NCI-H1105 (cell line): Measurements from ENCODE around the gene SMURF2.
"Not testable (repeated sequence)": the region's sequence is repeated elsewhere in the genome, so short reads cannot be mapped to it uniquely, and the experiment has no call there.

Experiments used
- DNase-seq: peaks from one replicate; lab custom pipeline; 2025; lab: John Stamatoyannopoulos, UW

Gene SMURF2

DNA sequence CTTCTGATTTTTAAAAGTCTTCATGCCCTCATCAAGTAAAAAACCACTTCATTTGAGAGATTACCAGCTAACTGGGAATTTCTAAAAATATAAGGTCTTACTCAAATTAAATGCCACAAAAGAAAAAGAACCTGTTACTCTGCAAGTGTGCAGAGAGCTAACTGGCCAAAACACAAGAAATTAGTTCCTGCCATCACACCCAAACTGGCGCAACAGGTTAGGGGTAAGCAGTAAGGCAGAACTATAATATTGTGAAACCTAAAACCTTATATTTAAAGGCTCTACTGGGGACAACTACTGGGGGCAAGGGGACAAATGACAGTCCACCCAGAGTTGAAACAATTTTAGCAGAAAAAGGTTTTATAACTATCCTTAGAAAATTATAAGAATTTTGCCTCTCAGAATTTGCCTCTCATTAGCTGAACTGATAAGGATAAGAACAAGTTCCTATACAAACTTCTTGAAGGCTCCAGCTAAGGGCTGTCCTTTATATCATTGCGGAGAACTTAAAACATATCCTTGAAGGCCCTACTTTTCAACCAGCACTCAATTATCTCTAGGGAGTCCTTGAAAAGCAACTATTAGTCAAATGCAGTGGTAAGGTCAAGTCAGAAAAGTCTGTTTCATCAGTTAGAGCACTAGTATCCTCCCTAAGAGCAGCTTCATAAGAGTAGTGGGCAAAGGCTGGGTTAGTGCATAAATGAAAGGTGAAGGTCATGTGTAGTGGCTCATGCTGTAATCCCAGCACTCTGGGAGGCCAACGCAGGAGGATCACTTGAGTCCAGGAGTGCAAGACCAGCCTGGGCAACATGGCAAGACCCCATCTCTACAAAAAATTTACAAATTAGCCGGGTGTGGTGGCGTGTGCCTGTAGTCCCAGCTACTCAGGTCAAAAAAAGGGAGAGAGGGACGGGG lies 31.5 kb downstream of the SMURF2 start:
- DNase-seq = no peak

GRCh38 chr17:64628641-64629040 lies 33.5 kb downstream of the SMURF2 start:
- DNase-seq = no peak

DNA sequence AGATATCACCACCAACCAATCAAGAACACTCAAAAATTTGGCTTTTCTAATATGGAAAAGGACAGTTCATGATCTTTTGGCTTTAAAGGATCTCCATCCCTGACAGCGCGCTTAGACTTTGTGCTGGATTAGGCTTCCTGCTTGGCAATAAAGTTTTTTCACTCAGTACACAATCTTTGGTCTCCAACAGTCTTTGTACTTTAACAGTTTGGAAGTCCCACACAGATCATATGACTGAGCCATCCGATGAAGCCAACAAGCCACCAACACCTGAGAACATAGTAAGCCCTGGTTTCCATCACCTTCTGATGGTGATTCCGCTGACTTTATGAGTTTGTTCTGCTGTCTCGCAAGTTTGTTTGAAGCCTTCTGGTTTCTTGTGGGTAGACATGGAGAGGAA lies 34.3 kb downstream of the SMURF2 start:
- DNase-seq = no peak

GRCh38 chr17:64626827-64627226 lies 35.3 kb downstream of the SMURF2 start:
- no peak for DNase-seq

DNA sequence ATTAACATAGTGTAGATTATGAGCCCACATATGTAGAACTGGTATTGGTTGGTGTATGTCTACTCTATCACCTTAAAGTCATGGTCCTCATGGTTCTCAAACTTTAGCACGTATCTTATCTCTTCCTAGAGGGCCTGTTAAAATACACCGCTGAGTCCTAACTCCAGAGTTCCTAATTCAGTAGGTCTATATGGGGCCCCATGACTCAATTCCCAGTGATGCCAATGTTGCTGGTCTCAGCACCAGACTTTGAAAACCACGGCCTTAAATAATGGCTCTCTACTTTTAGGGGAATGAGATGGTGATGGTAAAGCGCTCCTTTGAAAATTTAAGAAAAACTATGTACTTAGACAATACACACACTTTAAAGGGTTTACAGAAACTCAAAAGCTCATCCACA lies 36.6 kb downstream of the SMURF2 start:
- DNase-seq = no peak

DNA sequence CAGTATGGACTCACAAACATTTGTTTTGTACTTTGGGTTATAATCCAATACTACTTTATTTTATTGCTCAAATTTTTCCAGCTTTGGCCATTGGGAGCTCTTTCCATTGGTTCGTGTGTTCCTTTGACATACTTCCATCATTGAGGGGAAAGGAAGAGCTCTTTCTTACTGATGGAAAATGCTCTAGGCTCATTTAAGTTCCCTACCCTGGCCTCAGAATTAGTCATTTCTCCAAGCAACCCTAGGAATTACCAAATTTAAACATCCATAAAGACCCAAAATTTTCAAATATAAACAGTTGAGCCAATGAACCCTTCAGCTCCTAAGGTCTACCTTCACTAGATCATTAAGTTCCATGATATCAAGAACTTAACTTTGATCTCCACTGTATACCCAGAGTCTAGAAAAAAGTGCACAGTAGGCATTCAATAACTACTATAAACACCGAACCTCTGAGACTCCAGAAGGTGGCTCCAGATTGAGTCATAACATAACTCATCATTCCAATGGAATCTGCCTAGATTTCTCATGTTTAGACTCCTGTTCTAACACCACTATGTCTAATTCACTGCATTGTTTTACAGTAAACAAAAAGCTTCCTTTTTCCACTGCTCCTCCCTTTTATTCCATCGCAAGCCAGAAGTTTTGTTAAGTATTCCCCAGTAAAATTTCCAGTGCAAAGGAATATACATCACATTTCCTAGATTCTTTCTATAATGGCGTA lies 39.0 kb downstream of the SMURF2 start:
- DNase-seq = no peak

DNA sequence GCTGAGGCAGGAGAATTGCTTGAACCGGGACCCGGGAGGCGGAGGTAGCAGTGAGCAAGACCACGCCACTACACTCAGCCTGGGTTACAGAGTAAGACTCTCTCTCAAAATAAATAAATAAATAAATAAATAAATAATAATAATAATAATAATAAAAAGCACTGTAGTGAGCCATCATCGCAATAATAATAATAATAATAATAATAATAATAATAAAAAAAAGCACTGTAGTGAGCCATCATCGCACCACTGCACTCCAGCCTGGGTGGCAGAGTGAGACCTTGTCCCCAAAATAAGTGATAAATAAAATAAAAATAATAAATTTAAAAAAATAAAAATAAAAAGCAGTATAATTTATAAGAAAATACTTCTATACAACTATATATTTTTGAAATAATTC lies 40.3 kb downstream of the SMURF2 start:
- DNase-seq = no peak

GRCh38 chr17:64618848-64619247 lies 43.3 kb downstream of the SMURF2 start:
- DNase-seq = no peak

GRCh38 chr17:64617125-64617780 lies 44.9 kb downstream of the SMURF2 start:
- no peak for DNase-seq

DNA sequence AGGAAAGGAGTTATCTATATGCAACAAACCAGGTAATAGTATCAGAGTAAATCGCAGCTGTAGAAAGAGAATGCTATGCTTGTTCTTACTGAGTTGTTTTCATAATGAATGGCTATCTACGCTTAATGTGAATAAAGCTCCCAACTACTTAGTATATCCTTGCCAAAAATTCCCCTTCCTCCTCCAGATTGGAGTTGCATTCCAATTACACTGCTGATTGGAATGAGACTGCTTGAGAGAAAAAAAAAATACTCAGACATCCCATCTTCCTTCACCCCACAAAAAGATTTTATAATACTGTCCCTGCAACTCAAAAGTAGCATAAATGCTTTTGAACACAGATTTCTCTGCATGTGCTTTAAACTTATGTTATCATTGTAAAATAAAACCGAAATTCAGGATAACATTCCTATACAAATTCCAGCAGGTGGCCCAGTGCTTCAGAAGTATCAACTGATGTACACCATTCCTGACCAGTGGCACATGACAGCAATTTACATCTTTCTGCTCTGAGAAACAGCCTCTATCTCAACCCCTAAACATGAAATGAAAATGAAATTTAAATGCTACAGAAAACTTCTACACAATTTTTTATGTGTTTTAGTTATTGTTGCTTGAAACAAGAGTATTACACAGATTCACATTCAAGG lies 47.0 kb downstream of the SMURF2 start:
- DNase-seq = no peak

GRCh38 chr17:64614266-64615027 lies 47.7 kb downstream of the SMURF2 start:
- DNase-seq = no peak

GRCh38 chr17:64611369-64611768 lies 50.7 kb downstream of the SMURF2 start:
- no peak for DNase-seq

- not testable (repeated sequence) for DNase-seq
These were observed 51.9 kb downstream of the SMURF2 start for GRCh38 chr17:64610244-64610643.

- no peak for DNase-seq
These were observed 53.5 kb downstream of the SMURF2 start for GRCh38 chr17:64608571-64608981.

DNA sequence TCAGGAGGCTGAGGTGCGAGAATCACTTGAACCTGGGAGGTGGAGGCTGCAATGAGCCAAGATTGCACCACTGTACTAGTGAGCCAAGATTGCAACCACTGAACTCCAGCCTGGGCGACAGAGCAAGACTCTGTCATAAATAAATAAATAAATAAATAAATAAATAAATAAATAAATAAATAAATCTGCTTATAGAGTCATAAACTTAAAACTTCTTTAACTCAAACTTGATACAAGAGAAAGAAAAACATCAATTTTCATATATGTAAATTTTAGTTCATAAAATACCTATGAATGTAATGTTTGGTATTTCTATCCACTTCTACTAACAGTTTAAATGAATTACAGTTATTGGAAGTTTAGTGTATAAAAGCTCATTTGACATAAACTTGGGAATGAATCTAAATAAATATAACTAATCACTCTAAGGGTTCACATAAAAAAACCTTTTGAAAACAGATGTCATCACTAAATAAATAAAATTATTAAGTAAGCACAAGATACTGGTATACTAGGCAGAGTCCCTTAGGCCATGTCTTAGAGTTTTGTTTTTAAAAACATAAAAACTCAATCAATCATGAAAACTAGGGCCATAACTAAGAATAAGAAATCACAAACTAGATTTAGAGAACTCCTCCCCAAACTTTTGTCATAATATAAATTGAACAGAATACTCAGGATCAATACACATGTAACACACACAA lies 54.1 kb downstream of the SMURF2 start:
- DNase-seq = no peak

GRCh38 chr17:64604532-64604931 lies 57.6 kb downstream of the SMURF2 start:
- DNase-seq = not testable (repeated sequence)

DNA sequence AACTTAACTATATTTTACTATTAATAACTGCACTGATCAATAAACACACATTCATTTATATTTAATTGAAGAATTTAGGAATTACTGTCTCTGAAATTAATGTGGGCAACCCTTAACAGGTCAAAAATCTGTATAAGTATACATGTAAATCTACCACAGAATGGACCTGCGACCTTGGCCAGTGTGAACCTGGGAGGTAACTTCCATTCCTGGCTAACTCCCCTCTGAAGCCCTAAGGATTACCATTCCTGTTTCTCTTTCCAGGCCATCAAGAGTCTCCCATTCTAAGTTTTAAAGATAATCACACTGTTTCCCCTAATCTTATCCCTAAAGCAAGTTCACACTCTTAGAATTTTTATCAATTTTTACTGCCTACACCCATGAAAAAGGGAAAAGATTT lies 58.1 kb downstream of the SMURF2 start:
- DNase-seq = no peak

GRCh38 chr17:64599827-64600226 lies 62.3 kb downstream of the SMURF2 start:
- DNase-seq = no peak

DNA sequence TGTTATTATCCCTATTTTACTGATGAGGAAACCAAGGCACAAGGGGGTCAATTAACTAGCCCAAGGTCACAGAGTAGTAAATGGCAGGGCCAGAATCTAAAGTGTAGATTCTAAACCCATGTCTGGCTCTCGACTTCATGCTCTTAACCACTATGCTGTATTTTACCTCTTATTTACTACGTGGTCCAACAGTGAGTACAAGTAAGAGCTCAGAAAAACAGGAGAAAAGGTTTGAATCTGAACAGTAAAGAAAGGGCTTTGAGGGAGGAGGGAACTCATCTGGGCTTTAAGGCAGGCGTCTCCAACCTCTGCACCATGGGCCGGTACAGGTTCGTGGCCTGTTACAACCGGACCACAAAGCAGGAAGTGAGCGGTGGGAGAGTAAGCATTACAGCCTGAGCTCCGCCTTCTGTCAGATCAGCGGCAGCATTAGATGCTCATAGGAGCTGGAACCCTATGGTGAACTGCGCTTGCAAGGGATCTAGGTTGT lies 62.9 kb downstream of the SMURF2 start:
- DNase-seq = no peak

DNA sequence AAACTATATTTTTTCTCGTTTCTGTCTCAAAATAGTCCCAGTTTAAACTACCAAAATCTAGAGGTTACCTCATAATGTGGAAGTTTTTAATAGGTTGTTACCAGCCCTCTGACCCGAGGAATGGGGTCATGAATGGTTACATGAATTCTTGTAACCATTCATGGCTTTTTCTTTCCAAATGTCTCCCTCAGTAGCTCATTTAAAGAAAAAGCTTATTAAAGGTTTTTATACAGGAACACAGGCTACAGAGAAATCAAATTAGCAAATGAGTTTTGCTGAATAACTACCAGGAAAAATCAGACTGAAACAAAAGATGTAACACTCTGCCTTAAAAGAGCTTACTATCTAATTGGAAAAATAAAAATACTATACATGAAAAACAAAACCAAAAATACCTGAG lies 63.4 kb downstream of the SMURF2 start:
- DNase-seq = no peak

DNA sequence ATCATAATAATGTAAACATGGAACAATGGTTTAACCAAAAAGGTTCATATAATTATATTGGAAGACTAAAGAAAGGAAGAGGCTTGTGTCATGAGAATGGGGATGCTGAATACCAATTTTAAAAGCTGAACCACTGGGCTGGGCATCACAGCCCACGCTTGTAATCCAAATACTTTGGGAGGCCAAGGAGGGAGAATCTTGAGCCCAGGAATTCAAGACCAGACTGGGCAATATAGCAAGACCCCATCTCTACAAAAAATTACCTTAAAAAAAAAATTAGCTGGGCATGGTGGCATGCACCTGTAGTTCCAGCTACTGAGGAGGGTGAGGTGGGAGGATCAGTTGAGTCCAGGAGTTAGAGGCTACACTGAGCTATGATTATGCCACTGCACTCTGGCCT lies 65.1 kb downstream of the SMURF2 start:
- no peak for DNase-seq
